HG03097 (cell line): ENCODE results near the gene PCDHGA6.

Experiments
- ATAC-seq: cut with Tn5 transposase; IDR thresholded peaks from one replicate; pipeline ENCODE4 v1.9.1; 2021; ENCODE audit not compliant: unreplicated experiment, low FRiP score

PCDHGA6 gene

DNA sequence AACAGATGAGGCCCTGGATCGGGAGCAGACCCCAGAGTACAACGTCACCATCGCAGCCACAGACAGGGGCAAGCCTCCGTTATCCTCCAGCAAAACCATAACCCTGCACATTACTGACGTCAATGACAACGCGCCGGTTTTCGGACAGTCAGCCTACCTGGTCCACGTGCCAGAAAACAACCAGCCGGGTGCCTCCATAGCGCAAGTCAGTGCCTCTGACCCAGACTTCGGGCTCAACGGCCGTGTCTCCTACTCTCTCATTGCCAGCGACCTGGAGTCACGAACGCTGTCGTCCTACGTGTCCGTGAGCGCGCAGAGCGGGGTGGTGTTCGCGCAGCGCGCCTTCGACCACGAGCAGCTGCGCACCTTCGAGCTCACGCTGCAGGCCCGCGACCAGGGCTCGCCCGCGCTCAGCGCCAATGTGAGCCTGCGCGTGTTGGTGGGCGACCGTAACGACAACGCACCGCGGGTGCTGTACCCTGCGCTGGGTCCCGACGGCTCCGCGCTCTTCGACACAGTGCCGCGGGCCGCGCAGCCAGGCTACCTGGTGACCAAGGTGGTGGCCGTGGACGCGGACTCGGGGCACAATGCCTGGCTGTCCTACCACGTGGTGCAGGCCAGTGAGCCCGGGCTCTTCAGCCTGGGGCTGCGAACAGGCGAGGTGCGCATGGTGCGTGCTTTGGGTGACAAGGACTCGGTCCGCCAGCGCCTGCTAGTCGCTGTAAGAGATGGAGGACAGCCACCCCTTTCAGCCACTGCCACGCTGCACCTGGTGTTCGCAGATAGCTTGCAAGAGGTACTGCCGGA is 45.6 kb downstream of the PCDHGA6 start:
- ATAC-seq, result no peak

DNA sequence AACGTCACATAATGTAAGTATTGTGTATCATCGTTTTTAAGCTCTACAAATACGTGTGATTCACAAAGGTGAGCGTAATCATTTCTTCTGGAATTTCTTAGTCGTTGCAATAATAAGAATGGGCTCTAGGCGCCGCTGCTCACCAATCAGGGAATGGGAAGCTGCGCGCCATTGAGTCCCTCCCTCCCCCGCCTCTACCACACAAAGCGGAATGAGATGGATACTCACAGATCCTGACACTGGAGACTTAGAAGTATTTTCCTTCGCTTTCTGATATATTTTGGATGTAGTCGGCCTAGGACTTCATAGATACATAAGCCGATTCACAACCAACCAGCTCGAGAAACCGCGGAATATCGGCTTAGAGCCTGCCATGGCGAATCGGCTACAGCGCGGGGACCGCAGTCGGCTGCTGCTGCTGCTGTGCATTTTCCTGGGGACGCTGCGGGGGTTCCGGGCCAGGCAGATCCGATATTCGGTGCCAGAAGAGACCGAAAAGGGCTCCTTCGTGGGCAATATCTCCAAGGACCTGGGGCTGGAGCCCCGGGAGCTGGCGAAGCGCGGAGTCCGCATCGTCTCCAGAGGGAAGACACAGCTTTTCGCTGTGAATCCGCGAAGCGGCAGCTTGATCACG is 47.3 kb downstream of the PCDHGA6 start, which contains the start of gene PCDHGA11:
PCDHGA11 (plus strand) TSS at position 197 of the 634 bp plus-strand sequence; CDS start at position 374, 177 bp downstream.
- ATAC-seq, result no peak

DNA sequence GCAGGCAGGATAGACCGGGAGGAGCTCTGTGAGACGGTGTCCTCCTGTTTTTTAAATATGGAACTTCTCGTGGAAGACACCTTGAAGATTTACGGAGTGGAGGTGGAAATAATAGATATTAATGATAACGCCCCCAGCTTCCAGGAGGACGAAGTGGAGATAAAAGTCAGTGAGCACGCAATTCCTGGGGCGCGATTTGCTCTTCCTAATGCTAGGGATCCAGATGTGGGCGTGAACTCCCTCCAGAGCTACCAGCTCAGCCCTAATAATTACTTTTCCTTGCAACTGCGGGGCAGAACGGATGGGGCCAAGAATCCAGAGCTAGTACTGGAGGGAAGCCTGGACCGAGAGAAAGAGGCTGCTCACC is 47.8 kb downstream of the PCDHGA6 start:
- no peak for ATAC-seq

- ATAC-seq, result no peak
Measured at GRCh38 chr5:141422742-141423291, 49.1 kb downstream of the PCDHGA6 start.

DNA sequence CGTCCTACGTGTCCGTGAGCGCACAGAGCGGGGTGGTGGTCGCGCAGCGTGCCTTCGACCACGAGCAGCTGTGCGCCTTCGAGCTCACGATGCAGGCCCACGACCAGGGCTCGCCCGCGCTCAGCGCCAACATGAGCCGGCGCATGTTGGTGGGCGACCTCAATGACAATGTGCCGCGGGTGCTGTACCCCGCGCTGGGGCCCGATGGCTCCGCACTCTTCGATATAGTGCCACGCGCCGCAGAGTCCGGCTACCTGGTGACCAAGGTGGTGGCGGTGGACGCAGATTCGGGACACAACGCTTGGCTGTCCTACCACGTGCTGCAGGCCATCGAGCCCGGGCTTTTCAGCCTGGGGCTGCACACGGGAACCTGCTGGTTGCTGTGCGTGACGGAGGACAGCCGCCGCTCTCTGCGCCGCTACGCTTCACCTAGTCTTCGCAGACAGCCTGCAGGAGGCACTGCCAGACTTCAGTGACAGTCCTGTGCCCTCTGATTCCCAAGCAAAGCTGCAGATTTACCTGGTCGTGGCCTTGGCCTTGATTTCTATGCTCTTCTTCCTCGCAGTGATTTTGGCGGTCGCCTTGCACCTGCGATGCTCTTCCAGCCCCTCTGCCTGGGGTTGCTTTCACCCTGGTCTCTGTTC is 54.2 kb downstream of the PCDHGA6 start:
- ATAC-seq, result no peak
